GM12892 (cell line): ENCODE results near the gene ARHGEF25.

Experiments used
- POLR2A ChIP-seq: IDR thresholded peaks from 2 replicates; pipeline ENCODE4 v1.6.1; 2011; ENCODE audit warnings: low read depth, low read length, control low read depth
- POLR2AphosphoS5 ChIP-seq: IDR thresholded peaks from 2 replicates; pipeline ENCODE4 v1.6.1; 2011; ENCODE audit warnings: low read depth, low read length, control low read depth
- TAF1 ChIP-seq: IDR thresholded peaks from 2 replicates; pipeline ENCODE4 v1.6.1; 2011; ENCODE audit warnings: low read depth, mild to moderate bottlenecking, control low read depth, low read length, borderline replicate concordance

GRCh38 chr12:57568838-57569237 lies 42.4 kb upstream of the ARHGEF25 start:
- TF ChIP-seq POLR2A (no peak), POLR2AphosphoS5 (no peak), TAF1 (no peak)
